Peyer's patch (tissue), 4 donors: ENCODE measurements around the gene C9orf43.

Experiments
- CTCF ChIP-seq, 6 experiments: fragments of 450-650 bp in 4 of 6; fragments of 200-600 bp in 2 of 6; sonication (generic) in 1 of 6; IDR thresholded peaks; one replicate each; pipeline ENCODE4 v1.5.1; 2017 to 2019; ENCODE audit warnings: antibody characterized with exemption in 6 of 6, mild to moderate bottlenecking in 3 of 6, moderate library complexity in 1 of 6
- POLR2A ChIP-seq, 2 donors: fragments of 450-650 bp; IDR thresholded peaks; one replicate each; pipeline ENCODE4 v1.5.1; 2017; ENCODE audit warnings: antibody characterized with exemption in 2 of 2, mild to moderate bottlenecking in 2 of 2, moderate library complexity in 2 of 2

GRCh38 chr9:113427629-113428028 lies 17.1 kb downstream of the C9orf43 start:
- TF ChIP-seq CTCF (IDR thresholded peaks at IDR 0.05) (no peak), POLR2A (IDR thresholded peaks at IDR 0.05) (no peak)
